DND-41 (cell line): ENCODE measurements around the gene WDR45B.

Experiments used
- ATAC-seq: fragments of 200-7000 bp; cut with Tn5 transposase; 3 replicates; pipeline ENCODE4 v1.9.1; 2021; ENCODE audit warnings: low read depth; ENCODE audit not compliant: insufficient read depth
- DNase-seq: peaks from one replicate; pipeline ENCODE4 v3.0.0-alpha.2; 2020
- H2AFZ ChIP-seq: 2 replicates; pipeline ENCODE4 v1.6.0; 2012; ENCODE audit warnings: low read depth, low read length
- H3K27ac ChIP-seq: 2 replicates; pipeline ENCODE4 v1.5.1; 2012; ENCODE audit warnings: low read length, inconsistent platforms
- H3K27me3 ChIP-seq: fragments of 200-600 bp; sonication (generic); 2 replicates; pipeline ENCODE4 v1.6.0; 2012; ENCODE audit warnings: low read length, mild to moderate bottlenecking, inconsistent platforms; ENCODE audit not compliant: insufficient read depth, poor library complexity
- H3K36me3 ChIP-seq: 2 replicates; pipeline ENCODE4 v1.5.1; 2012; ENCODE audit warnings: low read length, inconsistent platforms; ENCODE audit not compliant: insufficient read depth
- H3K4me1 ChIP-seq: 2 replicates; pipeline ENCODE4 v1.5.1; 2012; ENCODE audit warnings: mild to moderate bottlenecking, low read length; ENCODE audit not compliant: insufficient read depth
- H3K4me2 ChIP-seq: 2 replicates; pipeline ENCODE4 v1.6.0; 2012; ENCODE audit warnings: mild to moderate bottlenecking, moderate library complexity, low read length, inconsistent platforms; ENCODE audit not compliant: insufficient read depth
- H3K4me3 ChIP-seq, 2 experiments: fragments of 200-600 bp in 1 of 2; shearing (Covaris generic) in 1 of 2; 2 replicates each; pipeline ENCODE4 v1.5.1; 2012 to 2016; ENCODE audit warnings: inconsistent platforms in 2 of 2, low read length in 2 of 2, mild to moderate bottlenecking in 2 of 2, low read depth in 1 of 2, moderate library complexity in 1 of 2
- H3K79me2 ChIP-seq: 2 replicates; pipeline ENCODE4 v1.6.0; 2012; ENCODE audit warnings: low read length, inconsistent platforms; ENCODE audit not compliant: insufficient read depth
- H3K9ac ChIP-seq: 2 replicates; pipeline ENCODE4 v1.6.0; 2012; ENCODE audit warnings: low read depth, mild to moderate bottlenecking, inconsistent platforms, low read length, moderate library complexity
- H3K9me3 ChIP-seq: 2 replicates; pipeline ENCODE4 v1.5.1; 2012; ENCODE audit warnings: low read length, moderate library complexity, mild to moderate bottlenecking, inconsistent platforms; ENCODE audit not compliant: insufficient read depth, severe bottlenecking
- H4K20me1 ChIP-seq: 2 replicates; pipeline ENCODE4 v1.6.0; 2012; ENCODE audit warnings: low read length; ENCODE audit not compliant: insufficient read depth
- CTCF ChIP-seq: IDR thresholded peaks from 2 replicates; pipeline ENCODE4 v1.5.1; 2012; ENCODE audit warnings: borderline replicate concordance, low read length, moderate library complexity, mild to moderate bottlenecking; ENCODE audit not compliant: poor library complexity, severe bottlenecking; ENCODE audit errors: extremely low read depth
- EZH2 ChIP-seq: IDR thresholded peaks from 3 replicates; pipeline ENCODE4 v1.6.1; 2012; ENCODE audit warnings: borderline replicate concordance, low read depth, mild to moderate bottlenecking, moderate library complexity, low read length, inconsistent platforms; ENCODE audit not compliant: severe bottlenecking

Gene WDR45B

DNA sequence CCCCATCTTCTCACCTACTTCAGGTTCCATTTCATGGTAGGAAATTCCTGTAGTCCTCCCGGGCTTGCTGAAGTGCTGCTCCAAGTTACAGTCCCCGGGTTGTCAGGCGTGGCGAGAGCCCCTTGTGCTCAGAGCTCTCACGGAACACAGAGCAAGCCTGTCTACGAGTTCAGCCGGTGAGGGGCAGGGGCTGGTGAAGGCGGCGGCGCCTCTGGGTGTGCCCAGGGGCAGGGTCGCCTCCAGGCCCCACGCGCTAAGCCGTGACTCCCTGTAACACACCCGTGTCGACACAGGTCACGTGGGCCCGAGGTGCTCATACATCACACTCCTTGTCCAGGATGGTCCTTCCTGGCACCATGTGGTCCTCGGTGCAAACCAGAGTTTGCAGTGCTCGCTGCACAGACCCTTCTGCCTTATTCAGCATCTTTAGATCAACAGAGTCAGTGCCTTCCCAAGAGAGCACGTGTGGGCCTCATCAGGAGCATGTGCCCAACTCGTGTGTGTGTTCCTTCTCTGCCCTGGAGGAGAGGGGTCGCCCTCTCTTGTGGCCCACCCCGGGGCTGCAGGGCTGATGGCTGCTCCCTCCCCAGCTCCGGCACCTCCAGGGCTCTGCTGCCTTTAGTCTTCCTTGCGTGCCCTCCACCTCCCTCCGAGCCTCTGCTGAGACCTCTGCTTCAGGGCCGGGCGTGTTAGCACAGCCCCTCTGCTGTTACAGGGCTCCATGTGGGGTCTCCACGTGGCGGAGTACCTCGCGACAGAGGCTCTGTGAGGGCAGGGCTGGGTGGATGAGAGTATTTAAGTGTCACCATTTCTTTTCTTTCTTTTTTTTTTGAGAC, 51.2 kb downstream of the WDR45B start:
- no peak overlapping the region for H3K4me2 ChIP-seq
- H4K20me1 ChIP-seq = peaks cover 59% of the 10 kb centered on the region
- H3K9ac ChIP-seq = no peak overlapping the region

DNA sequence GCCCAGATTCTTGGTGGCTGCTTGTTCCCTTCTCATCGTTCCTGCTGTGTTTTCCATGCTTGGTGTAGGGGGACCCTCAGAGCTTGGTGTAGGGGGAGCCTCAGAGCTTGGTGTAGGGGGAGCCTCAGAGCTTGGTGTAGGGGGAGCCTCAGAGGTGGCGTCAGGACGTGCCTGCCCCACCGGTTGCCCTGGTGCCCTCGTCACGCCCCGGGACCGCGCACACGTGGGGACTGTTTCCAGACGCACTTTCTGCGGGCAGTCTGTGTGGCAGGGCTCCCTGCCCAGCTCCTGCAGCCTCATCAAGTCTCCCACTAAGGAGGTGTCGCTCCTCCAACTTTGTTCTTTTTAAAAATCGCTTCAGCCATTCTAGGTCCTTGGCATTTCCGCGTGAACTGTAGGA, 51.9 kb downstream of the WDR45B start:
- Histone ChIP-seq H3K4me2 (no peak overlapping the region), H2AFZ (no peak overlapping the region), H3K27ac (no peak overlapping the region), H3K27me3 (no peaks in the 10 kb centered on the region), H3K9me3 (no peaks in the 10 kb centered on the region), H3K36me3 (peaks cover 86% of the 10 kb centered on the region), H3K4me1 (peaks cover 15% of the 10 kb centered on the region), H3K9ac (no peak overlapping the region), H3K4me3 (no peak overlapping the region), H4K20me1 (peaks cover 59% of the 10 kb centered on the region), H3K79me2 (peaks cover 44% of the 10 kb centered on the region)
- DNase-seq = no peak
- no peak for ATAC-seq
- TF ChIP-seq EZH2 = no peak
- no peak for TF ChIP-seq CTCF

More for the DNA sequence above, 51.2 kb downstream of the WDR45B start:
- Histone ChIP-seq H3K4me3 (no peak overlapping the region), H3K4me1 (peaks cover 15% of the 10 kb centered on the region), H3K27me3 (no peaks in the 10 kb centered on the region), H2AFZ (no peak overlapping the region), H3K36me3 (peaks cover 86% of the 10 kb centered on the region), H3K27ac (no peak overlapping the region), H3K9me3 (no peaks in the 10 kb centered on the region), H3K79me2 (peaks cover 44% of the 10 kb centered on the region)
- ATAC-seq (no peak), DNase-seq (no peak)
- TF ChIP-seq EZH2 (no peak), CTCF (no peak)

- Histone ChIP-seq H3K36me3 (peaks cover 86% of the 10 kb centered on the region), H3K9me3 (no peaks in the 10 kb centered on the region), H3K4me2 (no peak overlapping the region), H3K4me3 (no peak overlapping the region), H3K4me1 (peaks cover 15% of the 10 kb centered on the region), H3K79me2 (peaks cover 44% of the 10 kb centered on the region), H2AFZ (no peak overlapping the region), H3K9ac (no peak overlapping the region), H4K20me1 (peaks cover 59% of the 10 kb centered on the region), H3K27me3 (no peaks in the 10 kb centered on the region), H3K27ac (no peak overlapping the region)
- TF ChIP-seq EZH2 (no peak), CTCF (no peak)
- no peak for DNase-seq
- ATAC-seq = no peak
Observed at GRCh38 chr17:82595893-82596292, 52.4 kb downstream of the WDR45B start.
